BE2C (cell line): ENCODE measurements around the gene PAQR7.

Experiments used
- DNase-seq: peaks from one replicate; pipeline ENCODE4 v3.0.0-alpha.2; 2020
- H3K27me3 ChIP-seq: fragments of 250-450 bp; sonication (Bioruptor Pico); 2 replicates; pipeline ENCODE4 v1.5.1; 2020; ENCODE audit warnings: mild to moderate bottlenecking
- H3K36me3 ChIP-seq: fragments of 250-450 bp; sonication (Bioruptor Pico); 2 replicates; pipeline ENCODE4 v1.5.1; 2020; ENCODE audit warnings: mild to moderate bottlenecking
- H3K4me1 ChIP-seq: fragments of 250-450 bp; sonication (Bioruptor Pico); 2 replicates; pipeline ENCODE4 v1.5.1; 2020
- H3K4me3 ChIP-seq: 2 replicates; pipeline ENCODE4 v1.5.1; 2011; ENCODE audit warnings: low read depth, low read length
- H3K9me3 ChIP-seq: fragments of 250-450 bp; sonication (Bioruptor Pico); 2 replicates; pipeline ENCODE4 v1.5.1; 2020
- TF ChIP-seq, protein P1 (sequence below): IDR thresholded peaks from 2 replicates; pipeline ENCODE4 v1.5.1; 2012; ENCODE audit warnings: mild to moderate bottlenecking, low read depth, low read length

The PAQR7 gene

DNA sequence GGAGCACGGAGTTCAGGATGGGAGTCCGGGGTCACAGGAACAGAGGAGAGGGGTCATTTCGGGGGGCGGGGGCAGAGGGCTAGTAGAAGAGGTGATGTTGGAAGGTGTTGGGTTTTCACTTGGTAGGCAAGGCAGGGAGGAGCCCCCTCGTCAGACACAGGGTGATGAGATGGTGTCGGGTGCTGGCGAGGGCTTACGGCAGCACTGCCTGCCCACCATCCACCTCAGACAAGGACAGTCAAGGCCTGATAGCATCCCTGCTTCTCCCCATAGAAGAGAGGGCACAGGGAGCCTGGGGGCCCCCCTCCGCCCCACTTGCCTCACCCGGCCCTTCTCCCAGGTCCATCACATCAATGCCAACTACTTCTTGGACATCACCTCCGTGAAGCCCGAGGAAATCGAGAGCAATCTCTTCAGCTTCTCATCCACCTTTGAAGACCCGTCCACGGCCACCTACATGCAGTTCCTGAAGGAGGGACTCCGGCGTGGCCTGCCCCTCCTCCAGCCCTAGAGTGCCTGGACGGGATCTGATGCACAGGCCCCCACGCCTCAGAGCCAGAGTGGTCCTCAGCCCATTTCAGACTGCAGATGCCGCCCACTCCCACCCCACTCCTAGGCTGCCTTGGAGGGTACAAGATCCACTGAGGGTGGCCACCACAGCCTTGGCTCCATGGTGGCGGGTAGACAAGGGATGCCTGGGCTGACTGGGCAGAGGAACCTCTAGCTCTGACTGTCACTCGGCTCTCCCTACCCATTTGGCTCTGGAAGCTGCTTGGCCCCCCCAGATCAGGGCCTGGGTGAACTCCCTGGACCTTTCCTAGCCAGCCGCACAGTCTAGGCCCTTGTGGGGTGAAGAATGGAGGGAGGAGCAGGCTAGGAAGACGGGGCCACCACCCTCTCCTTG is 60.0 kb downstream of the PAQR7 start:
- TF ChIP-seq, protein P1, sequence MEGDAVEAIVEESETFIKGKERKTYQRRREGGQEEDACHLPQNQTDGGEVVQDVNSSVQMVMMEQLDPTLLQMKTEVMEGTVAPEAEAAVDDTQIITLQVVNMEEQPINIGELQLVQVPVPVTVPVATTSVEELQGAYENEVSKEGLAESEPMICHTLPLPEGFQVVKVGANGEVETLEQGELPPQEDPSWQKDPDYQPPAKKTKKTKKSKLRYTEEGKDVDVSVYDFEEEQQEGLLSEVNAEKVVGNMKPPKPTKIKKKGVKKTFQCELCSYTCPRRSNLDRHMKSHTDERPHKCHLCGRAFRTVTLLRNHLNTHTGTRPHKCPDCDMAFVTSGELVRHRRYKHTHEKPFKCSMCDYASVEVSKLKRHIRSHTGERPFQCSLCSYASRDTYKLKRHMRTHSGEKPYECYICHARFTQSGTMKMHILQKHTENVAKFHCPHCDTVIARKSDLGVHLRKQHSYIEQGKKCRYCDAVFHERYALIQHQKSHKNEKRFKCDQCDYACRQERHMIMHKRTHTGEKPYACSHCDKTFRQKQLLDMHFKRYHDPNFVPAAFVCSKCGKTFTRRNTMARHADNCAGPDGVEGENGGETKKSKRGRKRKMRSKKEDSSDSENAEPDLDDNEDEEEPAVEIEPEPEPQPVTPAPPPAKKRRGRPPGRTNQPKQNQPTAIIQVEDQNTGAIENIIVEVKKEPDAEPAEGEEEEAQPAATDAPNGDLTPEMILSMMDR: no peak
- no peak overlapping the region for H3K4me3 ChIP-seq

GRCh38 chr1:25814549-25815087 is 60.9 kb downstream of the PAQR7 start:
- Histone ChIP-seq H3K4me1 (peaks cover 3% of the 10 kb centered on the region), H3K36me3 (no peaks in the 10 kb centered on the region), H3K9me3 (no peaks in the 10 kb centered on the region), H3K27me3 (no peaks in the 10 kb centered on the region), H3K4me3 (no peak overlapping the region)
- TF ChIP-seq, protein P1: no peak
- DNase-seq: no peak

More for the DNA sequence above, 60.0 kb downstream of the PAQR7 start:
- Histone ChIP-seq H3K9me3 (no peaks in the 10 kb centered on the region), H3K27me3 (no peaks in the 10 kb centered on the region), H3K36me3 (no peaks in the 10 kb centered on the region), H3K4me1 (peaks cover 3% of the 10 kb centered on the region)
- no peak for DNase-seq

DNA sequence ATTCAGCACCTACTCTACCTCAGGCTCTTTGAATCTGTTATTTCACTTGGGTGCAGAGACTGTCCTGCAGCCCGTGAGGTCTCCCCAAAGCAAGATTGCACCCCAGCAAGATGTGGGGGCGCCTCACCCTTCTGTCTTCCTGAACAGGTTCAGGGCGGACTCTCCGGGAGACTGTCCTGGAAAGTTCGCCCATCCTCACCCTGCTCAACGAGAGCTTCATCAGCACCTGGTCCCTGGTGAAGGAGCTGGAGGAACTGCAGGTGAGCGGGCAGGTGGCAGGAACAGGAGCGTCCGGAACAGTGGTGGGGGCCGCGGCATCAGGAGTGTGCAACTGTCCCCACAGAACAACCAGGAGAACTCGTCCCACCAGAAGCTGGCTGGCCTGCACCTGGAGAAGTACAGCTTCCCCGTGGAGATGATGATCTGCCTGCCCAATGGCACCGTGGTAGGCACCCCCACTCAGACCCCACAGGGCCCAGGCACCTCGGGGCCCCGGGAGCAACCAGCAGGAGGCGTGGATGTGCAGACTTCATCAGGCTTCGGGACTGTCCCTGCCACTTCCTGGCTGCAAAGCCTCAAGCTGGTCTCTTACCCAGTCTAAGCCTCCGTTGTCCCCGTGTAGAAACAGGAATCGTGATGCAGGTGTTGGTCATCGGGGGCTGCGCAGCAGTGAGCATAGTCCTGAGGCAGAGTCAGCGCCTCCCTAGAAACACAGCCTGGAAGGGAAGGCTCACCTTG is 61.6 kb downstream of the PAQR7 start:
- DNase-seq: no peak
- Histone ChIP-seq H3K27me3 (no peaks in the 10 kb centered on the region), H3K9me3 (no peaks in the 10 kb centered on the region), H3K4me1 (peaks cover 3% of the 10 kb centered on the region), H3K4me3 (no peak overlapping the region), H3K36me3 (no peaks in the 10 kb centered on the region)
- TF ChIP-seq, protein P1: no peak

GRCh38 chr1:25813071-25813733 is 62.3 kb downstream of the PAQR7 start:
- DNase-seq: no peak
- no peaks in the 10 kb centered on the region for H3K27me3 ChIP-seq
- no peaks in the 10 kb centered on the region for H3K9me3 ChIP-seq
- no peak overlapping the region for H3K4me3 ChIP-seq
- H3K36me3 ChIP-seq: no peaks in the 10 kb centered on the region
- no peaks in the 10 kb centered on the region for H3K4me1 ChIP-seq
- TF ChIP-seq, protein P1: no peak
